Kidney (tissue), 14 donors: ENCODE data around the gene MARCHF2. TPM values are rescaled to one million over a fixed set of nuclear protein-coding genes. Genes with fewer than 3 reads are reported as not detected.

ENCODE experiments used
- DNase-seq, 5 donors: peaks; one replicate each; pipeline ENCODE4 v3.0.0-alpha.2; 2013 to 2020
- FAIRE-seq: peaks from 2 replicates; lab custom pipeline; 2012; peaks lifted over from hg19 to GRCh38; lab: Jason Lieb, UNC
- H3K27ac ChIP-seq, 2 donors: one replicate each; pipeline ENCODE4 v1.7.0; 2013; ENCODE audit warnings: low read depth in 2 of 2, low read length in 2 of 2, inconsistent platforms in 1 of 2
- H3K27me3 ChIP-seq: one replicate; pipeline ENCODE4 v1.7.1; 2013; ENCODE audit warnings: low read length, inconsistent platforms; ENCODE audit not compliant: control insufficient read depth, insufficient read depth
- H3K36me3 ChIP-seq, 3 donors: one replicate each; pipeline versions ENCODE4 v1.7.0 to v1.7.1; 2013; ENCODE audit warnings: low read length in 3 of 3, control low read depth in 1 of 3, inconsistent platforms in 1 of 3; ENCODE audit not compliant: insufficient read depth in 3 of 3, control insufficient read depth in 2 of 3
- H3K4me1 ChIP-seq, 3 donors: one replicate each; pipeline versions ENCODE4 v1.7.0 to v1.7.1; 2013; ENCODE audit warnings: low read length in 3 of 3, inconsistent platforms in 1 of 3, low read depth in 1 of 3; ENCODE audit not compliant: control insufficient read depth in 2 of 3, insufficient read depth in 2 of 3
- H3K4me3 ChIP-seq, 3 donors: one replicate each; pipeline versions ENCODE4 v1.7.0 to v1.8.1; 2013; ENCODE audit warnings: low read length in 3 of 3, control low read depth in 1 of 3, inconsistent platforms in 1 of 3
- H3K9ac ChIP-seq, 3 donors: one replicate each; pipeline versions ENCODE4 v1.7.0 to v1.7.1; 2013; ENCODE audit warnings: low read length in 3 of 3, control low read depth in 1 of 3, inconsistent platforms in 1 of 3
- H3K9me3 ChIP-seq, 3 donors: one replicate each; pipeline versions ENCODE4 v1.7.0 to v1.7.1; 2013; ENCODE audit warnings: low read length in 3 of 3, control low read depth in 1 of 3, inconsistent platforms in 1 of 3; ENCODE audit not compliant: control insufficient read depth in 2 of 3, insufficient read depth in 1 of 3
- intact Hi-C: fragments of 100-400 bp; cut with DNase I; formaldehyde crosslinking; loops from one replicate; pipeline ENCODE4 v1.11.1; 2022
- polyA plus RNA-seq: library from polyadenylated mRNA; stranded (reverse); fragments of 350-450 nt; fragmentation: Illumina TruSeq; extraction: RNeasy Lipid Tissue Mini Kit (QIAGEN cat#74804); gene quantifications from one replicate; pipeline ENCODE4 v1.2.3, GENCODE V29; 2014; ENCODE audit warnings: low read depth, low replicate concordance; ENCODE audit not compliant: insufficient read depth
- total RNA-seq: library from RNA; stranded (reverse); fragmentation: NEBNext Ultra II Directional; extraction: Animal tissue kit (Norgen Biotek cat#: 25700); gene quantifications from one replicate; pipeline ENCODE4 v1.2.1, GENCODE V29; 2021
- TF ChIP-seq, protein P1 (sequence below): IDR thresholded peaks from 3 replicates; pipeline ENCODE4 v1.5.1; 2012; ENCODE audit warnings: mild to moderate bottlenecking, moderate library complexity, borderline replicate concordance; ENCODE audit not compliant: insufficient read depth; ENCODE audit errors: extremely low read depth
- donor health status: control.
- donor health status: control.
- donor health status: control.
- donor health status: control.
- donor health status: control.
- donor health status: DM: yes; HTN: yes; CAD: no.
- donor health status: Normal renal cell carcinoma (clear cell type).

The MARCHF2 gene
- total and polyA plus RNA-seq, 2 donors from 2014 or later, result 46.5 to 48.4 TPM

DNA sequence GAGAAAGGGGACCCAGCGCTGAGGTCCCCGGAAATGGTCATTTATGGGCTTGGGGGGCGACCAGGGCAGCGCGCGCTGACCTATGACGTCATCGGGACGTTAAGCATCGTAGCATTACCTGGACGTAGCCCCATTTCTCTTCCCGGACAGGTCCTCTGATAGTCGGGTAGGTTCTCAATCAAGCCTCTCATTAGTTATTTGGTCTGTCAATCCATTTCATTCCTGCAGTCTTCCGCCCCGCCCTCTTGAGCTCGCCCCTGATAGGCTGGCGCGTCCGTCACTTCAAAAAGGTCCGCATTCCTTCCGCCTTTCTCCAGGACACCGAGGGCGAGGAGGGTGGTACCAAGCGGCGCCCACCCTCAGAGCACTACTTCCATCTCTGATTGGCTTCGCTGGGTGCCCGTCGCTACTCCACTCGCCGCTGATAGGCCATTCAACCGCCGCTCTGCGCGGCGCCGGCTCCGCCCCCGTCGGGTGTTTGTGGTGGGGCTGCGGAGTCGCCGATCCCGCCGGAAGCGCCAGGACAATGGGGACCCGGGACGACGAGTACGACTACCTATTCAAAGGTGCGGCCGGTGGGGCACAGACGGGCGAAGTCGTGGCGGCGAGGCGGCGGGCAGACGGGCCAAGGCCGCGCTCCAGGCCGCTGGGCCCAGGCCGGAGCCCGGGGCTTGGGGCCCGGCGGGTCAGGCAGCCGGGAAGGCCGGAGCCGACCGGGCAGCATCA lies 23.1 kb upstream of the MARCHF2 start, which contains the start of gene RAB11B:
TSS of gene RAB11B (plus strand) at position 470 of the 726 bp plus-strand sequence. CDS start at position 527, 57 bp downstream.
- FAIRE-seq (peak; percentile 98), DNase-seq (peak; percentile 100)
- no peaks in the 10 kb centered on the region for H3K36me3 ChIP-seq
- TF ChIP-seq, protein P1, sequence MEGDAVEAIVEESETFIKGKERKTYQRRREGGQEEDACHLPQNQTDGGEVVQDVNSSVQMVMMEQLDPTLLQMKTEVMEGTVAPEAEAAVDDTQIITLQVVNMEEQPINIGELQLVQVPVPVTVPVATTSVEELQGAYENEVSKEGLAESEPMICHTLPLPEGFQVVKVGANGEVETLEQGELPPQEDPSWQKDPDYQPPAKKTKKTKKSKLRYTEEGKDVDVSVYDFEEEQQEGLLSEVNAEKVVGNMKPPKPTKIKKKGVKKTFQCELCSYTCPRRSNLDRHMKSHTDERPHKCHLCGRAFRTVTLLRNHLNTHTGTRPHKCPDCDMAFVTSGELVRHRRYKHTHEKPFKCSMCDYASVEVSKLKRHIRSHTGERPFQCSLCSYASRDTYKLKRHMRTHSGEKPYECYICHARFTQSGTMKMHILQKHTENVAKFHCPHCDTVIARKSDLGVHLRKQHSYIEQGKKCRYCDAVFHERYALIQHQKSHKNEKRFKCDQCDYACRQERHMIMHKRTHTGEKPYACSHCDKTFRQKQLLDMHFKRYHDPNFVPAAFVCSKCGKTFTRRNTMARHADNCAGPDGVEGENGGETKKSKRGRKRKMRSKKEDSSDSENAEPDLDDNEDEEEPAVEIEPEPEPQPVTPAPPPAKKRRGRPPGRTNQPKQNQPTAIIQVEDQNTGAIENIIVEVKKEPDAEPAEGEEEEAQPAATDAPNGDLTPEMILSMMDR, result no peak
- H3K27ac ChIP-seq, result peak within 1 kb of the TSS; percentile 99 to 100
- peak within 1 kb of the TSS; percentile 85 to 88 (median 87) for H3K4me3 ChIP-seq
- intact Hi-C loops, result no loop called here
- peaks cover 0 to 34% (median 14%) of the 10 kb centered on the region in 3 donors for H3K4me1 ChIP-seq
- H3K9me3 ChIP-seq, result no peaks in the 10 kb centered on the region
- H3K27me3 ChIP-seq, result no peaks in the 10 kb centered on the region
- H3K9ac ChIP-seq, result peak within 1 kb of the TSS; percentile 84 to 98 (median 92)

DNA sequence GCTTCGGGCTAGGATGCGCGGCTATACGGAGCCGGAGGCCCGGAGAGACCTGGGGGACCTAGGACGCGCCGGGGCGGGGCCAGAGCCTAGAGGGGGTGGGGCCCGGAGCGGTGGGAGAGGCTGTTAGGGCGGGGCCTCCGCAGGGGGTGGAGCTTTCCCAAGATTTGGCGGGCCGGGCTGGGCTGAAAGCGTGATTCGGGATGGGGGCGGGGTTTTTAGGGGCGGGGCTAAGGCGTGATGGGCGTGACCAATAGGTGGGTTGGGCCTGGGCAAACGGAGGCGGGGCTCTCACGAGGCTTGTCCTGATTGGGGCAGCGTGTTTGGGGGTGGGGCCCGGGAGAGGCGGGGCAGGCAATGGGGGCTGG lies 22.5 kb upstream of the MARCHF2 start:
- intact Hi-C loops, result no loop called here
- DNase-seq, result peak; percentile 96 to 98 (median 98)
- TF ChIP-seq, protein P1, result no peak
- peak overlapping the region; percentile 99 to 100 for H3K27ac ChIP-seq
- peak overlapping the region; percentile 49 to 85 (median 58) for H3K4me3 ChIP-seq
- no peaks in the 10 kb centered on the region for H3K9me3 ChIP-seq
- H3K9ac ChIP-seq, result peak overlapping the region in 2 of 3 donors; percentile 92 to 98
- H3K36me3 ChIP-seq, result no peaks in the 10 kb centered on the region
- peaks cover 0 to 34% (median 14%) of the 10 kb centered on the region in 3 donors for H3K4me1 ChIP-seq
- FAIRE-seq, result no peak
- no peaks in the 10 kb centered on the region for H3K27me3 ChIP-seq

DNA sequence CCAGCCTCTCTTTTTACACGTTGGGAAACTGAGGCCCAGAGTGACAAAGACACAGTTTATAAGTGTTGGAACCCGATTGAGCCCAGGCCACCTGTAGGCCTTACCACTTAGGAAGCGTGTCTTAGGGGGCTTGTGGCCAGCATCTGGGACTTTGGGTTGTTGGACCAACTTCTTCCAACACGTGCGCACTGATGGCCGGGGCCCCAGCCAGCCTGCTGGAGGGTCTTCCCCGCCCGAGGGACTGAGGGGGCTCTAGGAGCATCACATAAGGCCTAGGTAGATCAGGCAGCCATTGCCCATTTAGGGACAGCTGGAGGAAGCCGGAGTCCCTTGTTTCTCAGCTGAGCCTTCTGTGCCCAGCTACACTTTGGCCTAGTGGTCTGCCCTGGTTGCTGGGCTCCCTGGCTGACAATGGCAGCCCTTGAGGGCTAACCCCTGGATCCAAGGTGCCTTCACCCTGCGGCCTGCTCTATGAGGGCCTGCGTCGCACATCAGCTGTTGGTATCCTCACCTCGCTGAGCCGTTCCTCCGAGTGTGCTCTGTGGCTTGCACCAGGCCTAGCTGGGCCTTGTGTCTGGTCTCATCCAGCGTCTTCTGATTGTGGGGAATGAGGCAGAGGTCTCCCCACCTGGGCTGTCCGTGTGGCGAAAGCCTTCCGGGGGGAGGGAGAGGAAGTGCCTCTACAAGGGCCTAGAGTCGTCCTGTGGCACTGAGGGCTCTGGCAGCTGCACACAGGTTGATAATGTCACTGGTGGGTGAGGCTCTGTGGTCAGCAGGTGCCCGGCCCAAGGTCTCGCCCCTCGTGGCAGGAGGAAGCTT lies 21.7 kb upstream of the MARCHF2 start:
- TF ChIP-seq, protein P1, result no peak
- Histone ChIP-seq H3K27ac (peak overlapping the region; percentile 92 to 94), H3K9me3 (no peaks in the 10 kb centered on the region), H3K9ac (peak overlapping the region in 2 of 3 donors; percentile 60 to 65), H3K4me3 (peak overlapping the region; percentile 49 to 58 (median 50)), H3K4me1 (peaks cover 0 to 34% (median 14%) of the 10 kb centered on the region in 3 donors), H3K36me3 (no peaks in the 10 kb centered on the region), H3K27me3 (no peaks in the 10 kb centered on the region)
- FAIRE-seq, result no peak
- DNase-seq, result peak in 2 of 5 donors; percentile 64 to 81
- intact Hi-C loops, result no loop called here
